Panc1 (cell line): ENCODE results near the gene TRIO.

Experiments
- POLR2AphosphoS5 ChIP-seq: IDR thresholded peaks from 2 replicates; pipeline ENCODE4 v1.6.1; 2012; ENCODE audit warnings: mild to moderate bottlenecking, low read depth, low read length, moderate library complexity
- SIN3A ChIP-seq: IDR thresholded peaks from 2 replicates; pipeline ENCODE4 v1.6.1; 2012; ENCODE audit warnings: low read depth, mild to moderate bottlenecking, low read length, moderate library complexity, borderline replicate concordance; ENCODE audit not compliant: insufficient read depth
- TCF7L2 ChIP-seq: IDR thresholded peaks from 2 replicates; pipeline ENCODE4 v1.6.1; 2011; ENCODE audit warnings: mild to moderate bottlenecking, low read depth, low read length, inconsistent platforms
- TF ChIP-seq, protein P1 (sequence below): fragments of 450-650 bp; IDR thresholded peaks from 2 replicates; pipeline ENCODE4 v1.5.1; 2017; ENCODE audit warnings: mild to moderate bottlenecking
- TF ChIP-seq, protein P2 (sequence below), 2 experiments: IDR thresholded peaks; 2 replicates each; pipeline ENCODE4 v1.6.1; 2011 to 2012; ENCODE audit warnings: low read depth in 2 of 2, control low read depth in 1 of 2, low read length in 1 of 2, mild to moderate bottlenecking in 1 of 2, moderate library complexity in 1 of 2; ENCODE audit not compliant: insufficient read depth in 1 of 2

DNA sequence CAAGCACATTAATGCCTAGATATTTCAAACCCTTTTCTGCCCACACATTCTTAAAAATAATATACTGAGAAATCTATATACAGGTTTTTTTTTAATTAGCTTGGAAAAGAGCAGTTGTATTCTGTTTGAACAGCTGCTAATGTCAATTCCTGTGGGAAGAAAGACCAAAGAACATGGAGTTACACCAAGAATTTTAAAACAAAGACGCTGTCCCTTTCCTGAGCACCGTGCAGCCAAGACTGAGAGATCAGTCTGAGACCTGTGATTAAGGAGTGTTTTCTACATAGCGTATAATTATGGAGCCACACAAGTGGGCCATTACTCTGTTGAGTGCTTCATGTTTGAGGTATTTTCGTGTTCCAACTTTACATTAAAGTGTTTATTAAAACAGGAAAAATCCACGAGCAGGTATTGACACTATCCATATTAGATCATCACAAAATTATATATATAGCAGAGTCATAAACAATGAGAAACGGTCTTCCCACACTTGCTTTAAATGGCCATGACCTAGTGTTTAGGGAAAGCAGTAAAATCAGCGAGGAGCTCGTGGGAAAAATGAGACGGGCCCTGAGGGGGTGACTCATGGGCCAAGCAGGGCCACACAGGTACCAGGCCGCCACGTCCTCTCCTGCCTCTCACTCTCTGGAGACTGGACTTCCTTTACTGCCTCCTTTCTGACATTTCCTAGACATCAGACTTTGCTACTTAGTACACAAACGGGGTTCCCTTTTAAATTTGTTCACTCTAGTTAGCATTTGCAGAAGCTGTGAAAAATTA is 285.4 kb downstream of the TRIO start:
- TF ChIP-seq, protein P1, sequence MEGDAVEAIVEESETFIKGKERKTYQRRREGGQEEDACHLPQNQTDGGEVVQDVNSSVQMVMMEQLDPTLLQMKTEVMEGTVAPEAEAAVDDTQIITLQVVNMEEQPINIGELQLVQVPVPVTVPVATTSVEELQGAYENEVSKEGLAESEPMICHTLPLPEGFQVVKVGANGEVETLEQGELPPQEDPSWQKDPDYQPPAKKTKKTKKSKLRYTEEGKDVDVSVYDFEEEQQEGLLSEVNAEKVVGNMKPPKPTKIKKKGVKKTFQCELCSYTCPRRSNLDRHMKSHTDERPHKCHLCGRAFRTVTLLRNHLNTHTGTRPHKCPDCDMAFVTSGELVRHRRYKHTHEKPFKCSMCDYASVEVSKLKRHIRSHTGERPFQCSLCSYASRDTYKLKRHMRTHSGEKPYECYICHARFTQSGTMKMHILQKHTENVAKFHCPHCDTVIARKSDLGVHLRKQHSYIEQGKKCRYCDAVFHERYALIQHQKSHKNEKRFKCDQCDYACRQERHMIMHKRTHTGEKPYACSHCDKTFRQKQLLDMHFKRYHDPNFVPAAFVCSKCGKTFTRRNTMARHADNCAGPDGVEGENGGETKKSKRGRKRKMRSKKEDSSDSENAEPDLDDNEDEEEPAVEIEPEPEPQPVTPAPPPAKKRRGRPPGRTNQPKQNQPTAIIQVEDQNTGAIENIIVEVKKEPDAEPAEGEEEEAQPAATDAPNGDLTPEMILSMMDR = no peak
- no peak for TF ChIP-seq POLR2AphosphoS5
- TF ChIP-seq TCF7L2 = no peak
- no peak for TF ChIP-seq SIN3A
- TF ChIP-seq, protein P2, sequence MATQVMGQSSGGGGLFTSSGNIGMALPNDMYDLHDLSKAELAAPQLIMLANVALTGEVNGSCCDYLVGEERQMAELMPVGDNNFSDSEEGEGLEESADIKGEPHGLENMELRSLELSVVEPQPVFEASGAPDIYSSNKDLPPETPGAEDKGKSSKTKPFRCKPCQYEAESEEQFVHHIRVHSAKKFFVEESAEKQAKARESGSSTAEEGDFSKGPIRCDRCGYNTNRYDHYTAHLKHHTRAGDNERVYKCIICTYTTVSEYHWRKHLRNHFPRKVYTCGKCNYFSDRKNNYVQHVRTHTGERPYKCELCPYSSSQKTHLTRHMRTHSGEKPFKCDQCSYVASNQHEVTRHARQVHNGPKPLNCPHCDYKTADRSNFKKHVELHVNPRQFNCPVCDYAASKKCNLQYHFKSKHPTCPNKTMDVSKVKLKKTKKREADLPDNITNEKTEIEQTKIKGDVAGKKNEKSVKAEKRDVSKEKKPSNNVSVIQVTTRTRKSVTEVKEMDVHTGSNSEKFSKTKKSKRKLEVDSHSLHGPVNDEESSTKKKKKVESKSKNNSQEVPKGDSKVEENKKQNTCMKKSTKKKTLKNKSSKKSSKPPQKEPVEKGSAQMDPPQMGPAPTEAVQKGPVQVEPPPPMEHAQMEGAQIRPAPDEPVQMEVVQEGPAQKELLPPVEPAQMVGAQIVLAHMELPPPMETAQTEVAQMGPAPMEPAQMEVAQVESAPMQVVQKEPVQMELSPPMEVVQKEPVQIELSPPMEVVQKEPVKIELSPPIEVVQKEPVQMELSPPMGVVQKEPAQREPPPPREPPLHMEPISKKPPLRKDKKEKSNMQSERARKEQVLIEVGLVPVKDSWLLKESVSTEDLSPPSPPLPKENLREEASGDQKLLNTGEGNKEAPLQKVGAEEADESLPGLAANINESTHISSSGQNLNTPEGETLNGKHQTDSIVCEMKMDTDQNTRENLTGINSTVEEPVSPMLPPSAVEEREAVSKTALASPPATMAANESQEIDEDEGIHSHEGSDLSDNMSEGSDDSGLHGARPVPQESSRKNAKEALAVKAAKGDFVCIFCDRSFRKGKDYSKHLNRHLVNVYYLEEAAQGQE (IDR thresholded peaks at IDR 0.05; ENCODE audit: insufficient read depth in 1 of 2, low read depth in 2 of 2, low read length in 1 of 2) = no peak
